Esophagus mucosa (tissue), 1 donor: ENCODE results near the gene MMP28. TPM values are rescaled to one million over a fixed set of nuclear protein-coding genes. Genes with fewer than 3 reads are reported as not detected.

ENCODE experiments used
- ATAC-seq: fragments of 200-7000 bp; cut with Tn5 transposase; one replicate; pipeline ENCODE4 v1.9.1; 2020
- total RNA-seq: library from RNA; stranded (reverse); gene quantifications from one replicate; pipeline ENCODE4 v1.2.4, GENCODE V29; 2023
- donor health status: DM: yes; HTN: yes; CAD: no.

MMP28 gene, protein sequence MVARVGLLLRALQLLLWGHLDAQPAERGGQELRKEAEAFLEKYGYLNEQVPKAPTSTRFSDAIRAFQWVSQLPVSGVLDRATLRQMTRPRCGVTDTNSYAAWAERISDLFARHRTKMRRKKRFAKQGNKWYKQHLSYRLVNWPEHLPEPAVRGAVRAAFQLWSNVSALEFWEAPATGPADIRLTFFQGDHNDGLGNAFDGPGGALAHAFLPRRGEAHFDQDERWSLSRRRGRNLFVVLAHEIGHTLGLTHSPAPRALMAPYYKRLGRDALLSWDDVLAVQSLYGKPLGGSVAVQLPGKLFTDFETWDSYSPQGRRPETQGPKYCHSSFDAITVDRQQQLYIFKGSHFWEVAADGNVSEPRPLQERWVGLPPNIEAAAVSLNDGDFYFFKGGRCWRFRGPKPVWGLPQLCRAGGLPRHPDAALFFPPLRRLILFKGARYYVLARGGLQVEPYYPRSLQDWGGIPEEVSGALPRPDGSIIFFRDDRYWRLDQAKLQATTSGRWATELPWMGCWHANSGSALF
- 14.5 TPM for total RNA-seq

GRCh38 chr17:35795007-35795870 lies at the start of gene MMP28:
MMP28 (minus strand) TSS chr17:35795641; CDS start chr17:35795377, 264 bp downstream.
- peak; percentile 78 for ATAC-seq

- peak; percentile 16 for ATAC-seq
These were observed 49.1 kb upstream of the MMP28 start for GRCh38 chr17:35844547-35844946.

- no peak for ATAC-seq
These were observed 48.3 kb upstream of the MMP28 start for GRCh38 chr17:35843698-35844097.

DNA sequence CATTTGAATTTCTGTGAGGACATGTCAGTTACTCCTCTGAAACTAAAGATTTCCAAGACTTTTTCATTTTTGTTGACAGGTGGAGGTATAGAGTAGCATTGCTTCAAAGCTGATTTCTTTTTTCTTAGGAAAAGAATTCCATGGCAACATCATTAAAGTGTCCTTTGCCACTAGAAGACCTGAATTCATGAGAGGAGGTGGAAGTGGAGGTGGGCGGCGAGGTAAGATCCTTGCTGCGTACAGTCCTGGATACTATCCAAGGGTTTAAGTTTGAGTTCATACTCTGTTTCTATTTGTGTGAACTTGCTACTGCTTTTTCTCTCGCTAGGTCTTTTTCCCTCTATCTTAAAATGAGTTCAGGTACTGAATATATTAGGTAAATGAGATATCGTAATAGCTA lies 46.8 kb upstream of the MMP28 start:
- ATAC-seq, result no peak

DNA sequence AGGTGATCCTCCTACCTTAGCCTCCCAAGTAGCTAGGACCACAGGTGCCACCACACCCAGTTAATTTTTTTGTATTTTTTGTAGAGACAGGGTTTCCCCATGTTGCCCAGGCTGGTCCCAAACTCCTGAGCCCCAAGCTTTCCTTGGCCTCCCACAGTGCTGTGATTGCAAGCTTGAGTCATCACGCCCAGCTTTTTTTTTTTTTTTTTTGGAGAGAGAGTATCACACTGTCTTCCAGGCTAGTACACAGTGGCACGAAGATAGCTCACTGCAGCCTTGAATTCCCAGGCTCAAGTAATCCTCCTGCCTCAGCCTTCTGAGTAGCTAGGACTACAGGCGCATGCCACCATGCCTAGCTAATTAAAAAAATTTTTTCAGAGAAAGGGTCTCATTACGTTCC lies 46.1 kb upstream of the MMP28 start:
- ATAC-seq, result no peak

GRCh38 chr17:35841101-35841500 lies 45.7 kb upstream of the MMP28 start:
- ATAC-seq, result no peak

DNA sequence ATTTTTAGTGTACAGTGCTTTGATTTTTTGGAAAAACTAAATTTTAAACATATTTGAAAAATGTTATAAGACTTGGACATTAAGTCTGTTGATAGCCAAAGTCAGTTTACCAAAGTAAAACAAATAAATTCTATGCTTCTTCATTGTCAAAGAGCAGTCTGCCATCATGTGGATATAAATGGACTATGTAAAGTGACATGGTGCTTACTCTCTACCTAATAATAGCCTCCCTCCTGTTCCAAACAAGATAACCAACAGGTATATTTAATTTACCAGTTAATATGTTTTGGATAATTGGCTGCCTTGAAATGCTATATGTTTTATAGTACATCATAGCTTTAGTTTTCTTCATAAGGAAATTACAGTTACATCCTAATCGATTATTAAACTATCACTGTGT lies 29.8 kb upstream of the MMP28 start:
- no peak for ATAC-seq

DNA sequence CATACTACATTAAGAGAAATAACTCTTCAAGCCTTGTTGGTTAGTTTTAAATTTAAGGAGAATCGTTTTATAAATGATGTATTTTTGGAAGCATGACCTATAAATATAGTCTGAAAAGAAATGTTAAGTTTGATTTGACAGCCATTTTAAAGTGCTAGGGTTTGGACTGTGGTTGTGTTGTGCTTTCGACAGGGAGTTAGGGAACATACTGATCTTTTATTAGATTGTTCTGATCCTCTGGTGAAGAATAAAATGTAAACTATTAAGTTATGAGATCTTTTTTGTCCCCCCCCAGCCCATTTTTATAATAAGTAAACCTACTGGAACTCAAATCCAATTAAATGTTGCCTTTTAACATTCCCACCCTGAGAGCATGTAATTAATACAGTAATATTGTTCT lies 25.9 kb upstream of the MMP28 start:
- ATAC-seq, result no peak

- ATAC-seq, result no peak
These were observed 24.0 kb upstream of the MMP28 start for GRCh38 chr17:35819455-35819854.

DNA sequence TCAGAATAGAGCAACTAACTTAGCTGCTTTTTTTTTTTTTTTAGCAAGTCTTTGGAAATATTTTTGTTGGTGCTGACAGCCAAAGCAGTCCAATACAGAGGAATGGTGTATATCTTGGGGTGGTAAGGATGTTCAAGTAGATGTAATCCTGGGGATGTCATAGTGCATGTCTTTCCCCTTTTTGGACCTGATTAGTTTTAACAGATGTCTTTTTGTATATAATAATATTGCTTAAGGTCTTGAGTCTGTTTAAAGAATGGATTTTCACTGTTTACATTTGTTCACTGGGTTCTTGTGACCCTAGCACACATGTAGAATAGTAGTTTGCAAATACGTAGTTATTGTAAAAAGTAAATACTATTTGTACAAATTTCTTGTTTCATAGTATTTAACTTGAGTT lies 21.8 kb upstream of the MMP28 start:
- ATAC-seq, result no peak

DNA sequence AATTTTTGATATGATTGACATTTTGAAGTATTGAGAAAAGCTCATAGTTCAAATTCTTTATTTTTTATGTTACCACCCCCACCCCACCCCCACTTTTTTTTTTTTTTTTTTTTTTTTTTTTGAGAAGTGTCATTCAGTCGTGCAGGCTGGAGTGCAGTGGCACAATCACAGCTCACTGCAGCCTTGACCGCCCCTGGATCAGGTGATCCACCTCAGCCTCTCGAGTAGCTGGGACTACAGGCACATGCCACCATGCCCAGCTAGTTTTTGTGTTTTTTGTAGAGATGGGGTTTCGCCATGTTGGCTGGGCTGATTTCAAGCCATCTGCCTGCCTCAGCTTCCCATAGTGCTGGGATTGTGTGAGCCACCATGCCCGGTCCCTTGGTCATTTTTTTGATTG lies 21.3 kb upstream of the MMP28 start:
- no peak for ATAC-seq

DNA sequence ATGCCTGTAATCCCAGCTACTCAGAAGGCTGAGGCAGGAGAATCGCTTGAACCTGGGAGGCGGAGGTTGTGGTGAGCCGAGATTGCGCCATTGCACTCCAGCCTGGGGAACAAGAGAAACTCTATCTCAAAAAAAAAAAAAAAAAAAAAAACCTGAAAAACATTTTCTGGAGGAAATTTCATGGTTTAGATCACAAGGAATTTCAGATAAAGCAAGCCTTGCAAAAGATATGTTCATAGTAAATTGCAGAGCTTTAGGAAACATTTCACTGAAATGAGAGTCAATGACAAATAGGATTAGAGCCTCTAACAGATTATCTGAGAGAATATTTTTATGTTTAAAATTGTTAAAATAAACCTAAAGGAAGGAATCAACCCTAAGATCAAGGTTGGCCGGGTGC lies 17.0 kb upstream of the MMP28 start:
- no peak for ATAC-seq

DNA sequence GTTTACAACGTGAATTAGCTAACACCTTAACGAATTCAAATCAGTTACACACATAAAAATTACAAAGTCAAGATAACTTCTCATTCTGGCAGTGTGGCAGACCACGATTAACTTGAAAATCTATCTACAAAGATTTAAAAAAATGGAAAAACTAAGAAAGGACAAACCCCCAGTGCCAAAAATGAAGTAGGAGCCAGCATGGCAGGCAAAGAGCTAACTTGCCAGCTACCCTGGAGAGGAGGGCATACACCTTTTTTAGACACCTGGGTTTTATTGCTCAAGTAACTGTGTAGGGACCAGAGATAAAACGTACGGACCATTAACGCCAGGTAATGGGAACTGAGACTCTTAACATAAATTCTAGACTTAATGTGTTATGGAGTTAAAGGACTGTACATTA lies 16.3 kb upstream of the MMP28 start:
- no peak for ATAC-seq

DNA sequence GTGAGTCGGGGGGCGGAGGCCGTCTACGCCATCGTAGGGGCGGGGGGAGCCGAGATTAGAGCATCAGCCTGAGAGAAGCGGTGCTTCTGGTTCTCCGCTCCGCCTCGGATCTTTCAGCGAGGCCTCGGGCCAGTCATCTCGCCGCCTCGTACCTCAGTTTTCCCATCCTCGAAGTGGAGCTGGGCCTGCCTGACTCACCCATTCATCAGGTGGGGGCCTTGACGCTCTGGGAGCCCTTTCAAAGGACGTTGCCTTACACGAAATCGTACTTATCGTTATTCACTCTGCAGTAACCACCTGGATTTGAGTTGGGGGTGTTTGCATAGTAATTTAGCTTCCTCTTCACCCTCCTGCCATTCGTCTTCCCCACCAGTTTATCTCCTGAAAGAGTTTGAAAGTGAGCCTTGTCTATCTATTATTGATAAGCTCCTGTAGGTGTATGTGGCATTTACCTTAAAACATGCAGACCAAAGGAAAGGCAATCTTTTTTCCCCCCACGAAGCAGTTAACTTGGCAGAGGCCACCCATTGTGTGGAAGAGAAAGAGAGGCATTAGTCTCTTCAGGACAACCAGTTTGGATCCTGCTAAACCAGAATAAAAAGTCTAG lies 14.5 kb upstream of the MMP28 start:
- ATAC-seq, result peak; percentile 40

DNA sequence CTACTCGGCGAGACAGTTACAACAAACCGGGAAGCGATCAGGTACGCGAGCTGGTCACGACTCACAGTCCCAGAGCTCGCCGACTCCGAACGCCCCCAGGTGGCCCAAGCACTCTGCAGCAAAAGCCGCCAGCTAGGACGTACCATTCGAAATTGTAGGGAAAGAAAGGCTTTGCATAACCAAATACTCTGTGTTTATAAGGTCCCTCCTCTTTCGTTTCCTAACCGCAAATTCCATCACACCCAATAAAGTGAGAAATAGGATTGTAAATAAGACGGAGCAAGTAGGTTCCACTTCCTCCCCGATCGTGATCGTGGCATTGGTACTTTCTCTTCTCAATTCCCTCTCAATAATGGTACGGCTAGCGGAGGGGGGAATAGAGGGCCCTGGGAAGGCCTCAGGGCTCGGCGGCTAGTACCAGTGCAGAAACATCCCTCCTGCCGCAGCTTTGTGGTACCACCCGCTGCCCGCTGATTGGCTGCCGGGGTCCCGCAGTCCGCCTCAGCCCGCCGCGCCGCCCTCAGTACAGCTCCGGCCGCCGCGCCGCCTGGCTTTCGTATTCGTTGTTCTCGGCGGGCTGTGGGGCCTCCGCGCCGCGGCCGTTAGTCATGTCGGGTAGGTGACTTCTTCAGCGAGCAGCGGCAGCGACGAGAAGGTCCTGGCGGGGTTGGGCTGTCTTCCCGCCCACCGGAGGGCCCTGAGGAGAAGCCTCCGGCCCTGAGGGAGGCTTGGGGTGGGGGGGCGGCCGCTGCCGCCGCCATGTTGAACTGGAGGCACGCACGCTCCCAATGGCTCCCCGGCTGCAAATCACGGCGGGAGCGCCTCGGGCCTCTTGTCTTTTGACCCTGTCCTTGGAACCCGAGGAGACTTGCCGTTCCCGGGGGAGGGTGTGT lies 13.8 kb upstream of the MMP28 start, which contains the start of gene TAF15:
TAF15 (plus strand) TSS at position 523 of the 893 bp plus-strand sequence; CDS start at position 609, 86 bp downstream.
- ATAC-seq, result peak; percentile 98

DNA sequence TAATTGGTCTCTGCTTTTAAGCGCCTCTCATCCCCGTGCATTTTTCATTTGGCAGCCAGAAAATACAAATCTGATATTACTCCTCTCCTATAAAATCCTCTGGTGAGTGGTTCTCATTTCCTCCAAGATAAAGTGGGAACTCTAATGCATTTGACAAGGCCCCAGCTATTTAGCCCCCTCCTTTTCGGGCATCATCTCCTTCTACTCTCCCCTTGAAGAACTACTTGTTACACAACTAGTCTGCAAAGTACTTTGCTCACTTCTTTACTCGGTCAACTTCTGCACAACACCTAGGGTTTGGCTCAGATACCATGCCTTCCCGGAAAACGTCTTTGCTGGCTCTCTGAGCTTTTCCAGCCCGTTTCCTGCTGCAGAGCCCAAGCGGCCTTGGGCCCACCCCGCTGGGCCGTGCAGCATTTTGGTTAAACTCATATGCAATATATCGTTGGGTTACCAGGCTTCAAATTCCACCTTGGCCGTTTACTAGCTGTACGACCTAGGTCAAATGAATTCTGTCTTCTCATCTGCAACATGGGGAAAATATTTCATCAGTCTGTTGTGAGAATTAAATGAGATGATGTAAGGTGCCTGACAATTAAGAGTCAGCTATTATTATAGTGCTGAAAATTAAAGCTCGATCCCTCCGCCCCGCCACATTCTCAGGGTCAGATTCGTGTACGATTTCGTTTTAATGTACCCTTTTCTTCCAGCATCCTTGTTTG lies 13.0 kb upstream of the MMP28 start:
- ATAC-seq, result no peak

DNA sequence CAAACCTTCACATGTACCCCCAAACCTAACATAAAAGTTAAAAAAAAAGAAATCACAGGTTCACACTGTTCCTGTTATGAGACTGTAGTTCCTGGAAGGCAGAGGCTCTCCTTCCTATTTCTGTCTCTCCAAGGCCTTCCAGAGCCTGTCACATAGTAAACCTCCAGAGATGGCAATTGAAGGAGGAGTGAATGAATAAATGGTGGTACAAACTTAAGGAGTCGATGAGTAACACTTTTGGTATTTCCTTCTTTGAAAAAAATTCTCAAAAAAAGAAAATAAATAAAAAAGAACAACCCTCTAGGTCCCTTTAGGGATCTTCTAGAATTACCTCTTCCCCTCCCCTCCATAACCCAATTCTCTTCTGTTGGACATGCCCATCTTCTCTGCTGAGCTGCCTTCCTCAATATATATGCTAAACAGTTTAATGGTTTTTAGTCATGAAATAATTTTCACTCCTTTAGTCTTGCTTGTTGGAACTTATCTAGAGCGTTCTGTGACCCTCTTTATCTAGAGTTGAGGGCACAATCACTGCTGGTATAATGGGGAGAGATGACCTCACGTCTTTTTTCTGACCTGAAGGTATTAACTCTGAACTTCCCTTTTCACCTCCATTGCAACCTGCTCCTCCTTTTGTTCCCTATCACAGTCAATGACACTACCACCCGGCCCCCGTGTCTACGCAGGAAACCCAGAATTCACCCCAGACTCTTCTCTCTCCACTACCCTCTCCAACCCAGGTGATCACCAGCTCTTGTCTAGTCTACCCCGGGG lies 12.1 kb upstream of the MMP28 start:
- ATAC-seq, result no peak

DNA sequence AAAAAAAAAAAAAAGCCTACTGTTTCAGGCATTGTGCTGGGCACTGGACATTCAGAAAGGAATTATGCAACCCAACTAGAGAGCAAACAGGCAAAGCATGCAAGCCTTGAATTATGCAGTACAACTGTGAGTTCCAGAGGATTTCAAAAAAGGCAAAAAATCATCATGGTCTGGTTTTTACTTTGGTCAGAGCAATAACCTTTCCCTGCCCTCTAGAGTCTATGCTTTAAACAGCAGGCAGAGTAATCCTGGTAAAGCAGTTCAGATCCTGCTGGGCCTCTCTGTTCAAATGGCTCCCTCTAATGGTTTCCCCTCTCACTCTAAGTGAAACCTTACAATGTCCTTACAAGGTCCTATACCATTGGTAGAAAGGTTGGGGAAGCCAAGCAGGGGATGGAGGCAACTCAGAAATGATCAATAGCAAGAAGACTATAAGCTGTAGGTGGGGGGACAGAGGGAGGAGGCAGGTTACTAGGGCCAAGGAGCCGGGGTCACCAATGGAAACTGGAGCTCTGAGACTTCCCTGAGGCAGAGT lies 9.3 kb upstream of the MMP28 start:
- peak; percentile 59 for ATAC-seq

DNA sequence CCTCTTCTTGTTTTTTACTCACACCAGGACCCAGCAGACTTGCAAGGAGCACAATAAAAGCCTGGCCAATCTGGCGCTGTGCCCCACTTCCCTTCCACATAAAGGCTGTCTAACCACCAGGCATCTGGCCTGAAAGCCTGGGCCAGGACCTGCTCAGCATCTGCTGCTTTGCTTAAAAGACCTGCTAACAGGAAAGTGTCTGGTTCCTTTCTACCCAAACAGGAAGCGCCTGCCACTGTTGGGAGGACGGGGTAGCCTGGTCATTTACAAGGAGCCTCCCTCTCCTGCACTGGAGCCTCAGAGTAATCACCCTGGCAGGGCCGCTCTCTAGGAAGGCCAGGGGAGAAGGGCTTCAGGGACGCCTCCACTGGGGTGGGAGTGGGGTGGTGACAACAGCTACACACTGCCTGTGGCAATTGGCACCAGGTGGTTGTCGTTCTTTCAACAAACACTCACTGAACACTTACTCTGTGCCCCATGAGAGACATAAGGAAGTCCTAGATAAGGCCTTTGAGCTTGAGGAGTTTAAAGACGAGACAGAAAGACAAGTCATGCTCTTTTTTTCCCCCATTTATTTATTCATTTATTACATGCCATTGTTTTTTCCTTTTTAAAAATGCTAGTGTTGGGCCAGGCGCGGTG lies 6.3 kb upstream of the MMP28 start:
- ATAC-seq, result peak; percentile 30

DNA sequence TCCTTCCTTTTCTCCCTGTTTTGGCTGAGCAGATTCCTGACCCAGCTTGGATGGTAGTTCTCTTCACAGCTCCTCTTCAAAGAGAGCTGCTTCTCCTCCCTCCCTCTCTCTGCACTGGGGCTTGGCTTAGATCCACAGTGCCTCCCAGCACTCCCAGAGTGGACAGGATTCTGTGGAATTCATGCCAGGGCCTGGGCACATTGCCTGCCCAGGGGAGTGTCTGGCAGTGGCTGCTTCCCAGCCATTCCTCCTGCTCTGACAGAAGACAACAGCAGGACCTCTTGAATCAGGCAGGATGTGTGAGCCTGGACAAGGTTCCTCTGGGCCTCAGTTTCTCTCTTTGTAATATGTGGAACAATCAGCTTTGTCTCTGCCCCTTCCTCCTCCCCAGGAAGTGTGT lies 4.5 kb upstream of the MMP28 start:
- peak; percentile 28 for ATAC-seq
